ENCODE results near the gene GULP1.

DNA sequence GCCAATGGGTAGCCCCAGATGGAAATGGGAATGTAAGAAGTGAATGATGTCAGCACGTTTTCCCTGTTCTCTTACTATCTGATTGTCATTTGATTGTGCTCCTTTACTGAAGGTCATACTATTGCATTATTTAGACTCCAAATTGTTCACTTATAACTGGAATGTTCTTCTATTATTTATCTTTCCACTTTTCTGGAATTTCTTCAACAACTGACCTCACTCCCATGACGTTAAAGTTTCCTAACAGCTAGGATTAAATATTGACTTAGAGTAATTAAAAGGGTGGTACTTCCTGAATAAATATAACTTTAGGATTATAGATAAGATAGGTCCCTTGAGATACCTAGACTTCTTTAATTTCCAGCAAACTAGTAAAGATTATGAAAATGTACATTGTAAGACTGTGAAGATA lies 10.9 kb upstream of the GULP1 start:
- TF ChIP-seq POLR2A (IDR thresholded peaks at IDR 0.05; ENCODE audit: low read depth, low read length) (no peak), POLR2AphosphoS5 (IDR thresholded peaks at IDR 0.05; ENCODE audit: low read depth, low read length) (no peak), TAF1 (IDR thresholded peaks at IDR 0.05; ENCODE audit: low read depth, low read length) (no peak)

Data from GM12891 (cell line).